ENCODE data around the gene GRID1.
"Not testable (repeated sequence)": the region's sequence is repeated elsewhere in the genome, so short reads cannot be mapped to it uniquely, and the experiment has no call there.

The GRID1 gene

DNA sequence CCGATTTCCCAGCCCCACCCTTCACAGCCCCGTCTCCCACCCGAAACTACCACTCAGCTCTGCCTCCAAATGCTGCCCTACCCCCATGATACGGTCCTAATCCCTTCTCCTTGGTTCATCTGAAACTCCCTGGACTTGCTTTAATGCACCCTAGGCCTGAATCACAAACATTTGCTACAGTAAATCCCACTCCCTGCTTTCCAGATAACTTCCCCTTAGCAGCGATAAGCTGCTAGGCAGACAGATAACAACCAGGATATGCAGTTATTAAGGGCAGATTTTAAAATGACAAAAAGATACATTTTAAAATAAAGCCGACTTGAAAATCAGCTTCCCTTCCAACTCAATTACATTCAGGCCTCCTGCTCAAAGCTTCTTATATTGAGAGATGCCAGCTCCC is 514.7 kb downstream of the GRID1 start:
- DNase-seq = no peak

DNA sequence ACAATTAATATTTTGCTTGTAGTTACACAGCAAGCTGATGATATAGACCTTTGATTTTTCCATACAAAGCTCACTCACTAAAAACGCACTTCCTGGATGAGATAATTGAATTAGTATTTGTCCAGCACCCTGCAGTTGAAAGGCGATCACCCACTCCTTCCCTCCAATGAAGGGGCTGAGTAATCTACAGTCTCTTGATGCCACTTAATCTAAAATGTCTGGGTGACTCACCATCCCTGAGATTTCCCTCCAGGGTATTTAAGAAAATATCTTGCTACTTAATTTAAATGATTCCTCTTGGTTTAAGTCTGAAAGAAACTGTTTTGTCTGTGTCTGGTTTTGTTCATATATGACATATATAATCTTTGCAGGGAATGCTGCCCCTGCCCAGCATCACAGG is 515.3 kb downstream of the GRID1 start:
- no peak for DNase-seq

DNA sequence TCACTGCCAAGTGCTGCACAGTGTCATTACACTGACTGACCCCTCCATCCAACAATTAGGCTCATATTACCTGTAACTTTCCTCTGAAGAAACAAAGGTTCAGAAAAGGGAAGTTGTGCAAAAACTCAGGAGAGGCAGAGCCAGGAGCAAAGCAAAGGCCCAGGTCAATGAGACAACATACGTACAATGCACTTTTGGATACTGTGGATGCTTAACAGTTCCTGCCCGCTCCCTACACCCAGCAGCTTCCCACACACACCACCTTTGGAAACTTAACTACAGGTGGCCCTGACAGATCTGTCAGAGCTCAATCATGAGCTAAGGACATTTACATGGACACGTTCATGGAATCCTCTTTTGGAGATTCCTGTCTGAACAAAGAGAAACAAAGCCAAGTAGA is 515.9 kb downstream of the GRID1 start:
- no peak for DNase-seq

DNA sequence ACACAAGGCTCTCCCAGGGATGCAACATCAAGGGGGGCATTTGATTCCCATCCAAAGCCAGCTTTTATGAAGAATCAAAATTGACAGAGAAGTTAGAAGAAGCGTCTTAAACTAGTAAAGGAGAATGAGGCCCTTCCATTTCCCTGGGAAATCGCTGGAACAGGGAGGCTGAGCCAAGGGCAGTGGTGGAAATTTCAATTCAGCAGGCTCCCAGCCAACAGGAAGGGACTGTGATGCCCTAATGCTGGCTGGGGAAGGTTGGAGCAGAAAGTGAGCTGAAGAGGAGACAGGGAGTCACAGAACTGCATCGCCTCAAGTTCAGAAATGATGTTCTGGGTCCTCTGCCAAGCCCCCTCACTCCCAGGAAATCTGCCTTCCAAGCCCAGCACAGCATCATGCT is 517.3 kb downstream of the GRID1 start:
- DNase-seq = no peak

DNA sequence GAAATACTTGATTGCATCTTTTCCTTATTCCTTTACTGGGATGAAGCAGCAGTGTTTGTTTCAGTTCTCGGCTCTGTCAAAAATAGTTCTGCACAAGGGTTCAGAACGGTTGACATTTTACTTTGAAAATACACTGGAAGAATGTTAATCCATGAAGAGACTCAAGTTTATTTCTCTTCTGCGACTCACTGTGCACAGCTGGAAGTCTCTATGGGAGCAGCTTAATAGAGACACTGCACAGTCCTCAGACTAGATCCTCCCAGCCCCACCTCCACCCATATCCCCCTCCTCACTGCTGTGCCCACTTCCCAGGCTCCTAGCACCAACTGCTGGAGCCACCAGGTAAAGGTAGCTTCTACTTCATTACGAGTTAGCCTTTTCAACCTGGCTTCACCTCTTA is 517.8 kb downstream of the GRID1 start:
- DNase-seq = no peak

DNA sequence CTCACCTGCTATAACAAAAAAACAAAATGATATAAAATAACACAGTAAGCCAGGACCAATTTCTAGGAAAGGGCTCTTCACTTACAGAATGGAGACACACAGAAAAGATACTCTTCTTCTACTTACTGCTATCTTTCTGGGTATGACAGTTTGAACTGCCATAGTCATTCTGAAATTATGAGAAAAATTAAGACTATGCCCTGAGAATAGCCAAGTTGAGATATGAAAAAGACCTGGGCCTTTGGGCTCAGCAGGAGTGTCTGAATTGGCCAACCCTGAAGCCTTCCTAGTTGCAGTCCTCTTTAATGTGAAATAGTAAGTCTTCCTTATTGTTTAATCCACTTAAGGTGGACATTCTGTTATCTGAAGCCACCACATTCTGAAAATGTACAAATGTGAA is 519.5 kb downstream of the GRID1 start:
- DNase-seq = no peak

DNA sequence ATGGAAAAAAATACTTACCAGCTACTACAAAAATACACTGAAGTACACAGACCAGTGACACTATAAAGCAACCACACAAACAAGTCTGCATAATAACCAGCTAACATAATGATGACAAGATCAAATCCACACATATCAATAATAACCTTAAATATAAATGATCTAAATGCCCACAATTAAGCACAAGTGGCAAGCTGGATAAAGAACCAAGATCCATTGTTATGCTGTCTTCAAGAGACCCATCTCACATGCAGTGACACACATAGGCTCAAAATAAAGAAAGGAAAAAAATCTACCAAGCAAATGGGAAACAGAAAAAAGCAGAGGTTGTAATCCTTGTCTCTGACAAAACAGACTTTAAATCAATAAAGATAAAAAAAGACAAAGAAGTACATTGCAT is 527.9 kb downstream of the GRID1 start:
- DNase-seq = not testable (repeated sequence)

DNA sequence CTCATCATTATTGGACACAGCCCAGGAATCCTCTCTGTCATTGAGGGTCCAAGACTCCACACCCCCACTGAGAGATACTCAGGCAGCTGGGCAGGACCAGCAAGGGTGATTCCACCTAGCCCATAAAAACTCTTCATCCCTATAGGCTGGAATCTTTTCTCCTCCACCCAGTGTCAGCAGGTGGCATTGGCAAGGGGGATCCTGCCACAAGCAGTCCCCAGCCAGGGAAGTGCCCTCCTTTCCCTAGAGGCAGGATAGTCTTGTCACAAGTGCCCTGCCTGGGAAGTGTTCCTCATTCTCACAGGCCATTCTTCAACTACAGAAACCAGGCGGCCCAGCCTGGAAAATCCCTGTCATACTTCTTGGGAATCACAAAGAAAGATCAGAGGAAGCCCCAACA is 533.6 kb downstream of the GRID1 start:
- DNase-seq = no peak

DNA sequence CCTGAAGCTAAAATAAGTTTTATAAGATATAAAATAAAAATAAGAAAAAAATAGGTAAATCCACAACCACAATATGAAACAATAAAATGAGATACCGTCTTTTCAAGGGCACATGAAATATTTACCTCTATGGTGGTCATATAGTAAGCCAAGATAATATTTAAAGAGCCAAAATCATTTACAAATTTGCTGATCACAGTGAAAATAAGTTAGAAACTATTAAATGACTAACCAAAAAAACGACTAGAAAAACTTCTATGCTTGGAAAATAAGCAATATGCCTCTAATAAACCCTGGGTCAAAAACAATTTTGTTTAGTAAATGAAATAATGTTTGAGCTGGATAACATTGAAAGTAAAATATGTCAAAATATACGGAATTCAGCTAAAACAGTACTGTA is 535.2 kb downstream of the GRID1 start:
- DNase-seq = no peak

DNA sequence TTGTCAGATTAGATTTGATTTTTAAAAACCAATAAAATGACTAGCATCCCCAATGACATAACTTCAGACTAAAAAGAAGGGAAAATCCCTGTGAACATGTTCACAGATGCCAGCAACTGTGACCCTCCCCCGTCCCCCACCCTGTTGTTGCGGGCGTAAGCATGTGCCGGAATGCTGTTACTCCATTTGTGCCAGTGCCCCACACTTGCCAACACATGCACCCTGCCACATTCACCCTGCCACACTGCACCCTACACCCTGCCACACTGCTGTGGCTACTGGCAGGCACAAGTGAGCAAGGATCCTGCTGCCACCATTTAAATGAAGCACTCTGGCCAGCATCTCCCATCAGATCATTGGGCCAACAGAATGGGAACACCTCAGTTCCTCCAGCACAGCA is 540.2 kb downstream of the GRID1 start:
- DNase-seq = no peak

DNA sequence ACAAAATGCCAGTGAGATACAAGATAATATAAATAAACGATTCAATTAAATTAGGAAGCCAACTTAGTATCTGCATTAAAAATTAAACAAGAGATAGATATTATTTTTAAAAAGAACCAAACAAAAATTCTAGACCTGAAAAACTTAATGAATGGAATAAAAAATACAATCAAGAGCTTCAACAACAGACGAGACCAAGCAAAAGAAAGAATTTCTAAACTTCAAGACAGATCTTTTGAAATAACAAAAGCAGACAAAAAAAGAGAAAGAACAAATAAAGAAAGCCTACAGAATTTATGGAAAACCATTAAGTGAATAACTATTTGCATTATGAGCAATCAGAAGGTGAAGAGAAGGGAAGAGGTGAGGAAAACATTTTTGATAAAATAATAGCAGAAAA is 555.2 kb downstream of the GRID1 start:
- DNase-seq = no peak

DNA sequence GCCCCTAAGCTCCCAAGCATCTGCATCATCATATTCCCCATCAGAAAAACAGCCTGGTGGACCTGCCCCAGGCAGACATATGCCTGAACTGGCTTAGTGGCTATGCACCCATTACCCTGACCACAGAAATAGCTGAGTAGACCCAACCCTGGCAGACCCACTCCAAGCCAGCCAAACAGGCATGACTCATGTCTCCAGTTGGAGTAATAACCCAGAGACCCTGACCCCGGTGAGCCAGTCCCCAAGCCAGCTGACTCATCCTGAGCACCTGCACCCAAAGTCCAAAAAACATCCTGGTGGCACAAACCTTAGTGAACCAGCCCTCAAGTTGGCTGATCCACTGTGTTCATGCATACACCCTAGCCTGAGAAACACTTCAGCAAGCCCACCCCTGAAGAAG is 555.9 kb downstream of the GRID1 start:
- DNase-seq = no peak

DNA sequence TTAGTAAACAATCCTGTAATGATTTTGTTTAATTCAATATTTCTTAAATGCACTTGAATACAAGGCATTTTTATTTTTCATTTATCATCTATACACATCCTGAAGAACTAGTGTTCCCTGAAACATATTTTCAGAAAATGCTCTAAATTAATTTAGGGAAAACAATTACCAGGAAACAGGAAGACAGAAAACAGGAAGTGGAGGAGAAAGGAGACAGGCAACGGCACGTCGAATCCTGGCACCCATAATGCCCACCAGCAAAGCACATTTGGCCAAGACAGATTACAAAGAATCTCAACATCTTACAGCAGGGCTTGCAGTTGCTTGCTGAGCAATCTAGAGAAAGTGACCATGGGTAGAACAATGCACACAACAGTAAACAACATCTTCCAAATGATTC is 571.1 kb downstream of the GRID1 start:
- no peak for DNase-seq

DNA sequence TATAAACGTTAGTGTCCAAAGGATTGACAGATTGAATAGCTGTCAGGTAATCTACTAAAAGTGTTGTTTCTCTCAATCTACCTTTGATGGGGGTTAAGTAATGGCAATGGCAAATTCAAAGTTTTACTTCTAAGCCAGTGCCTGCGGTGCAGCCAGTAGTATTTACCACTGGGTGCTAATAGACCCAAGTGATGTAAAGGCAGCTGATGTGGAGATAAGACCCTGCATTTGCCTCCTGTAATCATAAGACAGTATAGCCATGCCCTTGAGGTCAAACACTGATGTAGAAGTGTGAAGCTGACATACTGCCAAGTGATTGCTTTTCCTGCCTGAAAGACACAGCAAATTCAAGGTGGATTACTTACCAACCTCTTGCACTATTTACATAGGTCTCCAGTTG is 572.0 kb downstream of the GRID1 start:
- DNase-seq = no peak

DNA sequence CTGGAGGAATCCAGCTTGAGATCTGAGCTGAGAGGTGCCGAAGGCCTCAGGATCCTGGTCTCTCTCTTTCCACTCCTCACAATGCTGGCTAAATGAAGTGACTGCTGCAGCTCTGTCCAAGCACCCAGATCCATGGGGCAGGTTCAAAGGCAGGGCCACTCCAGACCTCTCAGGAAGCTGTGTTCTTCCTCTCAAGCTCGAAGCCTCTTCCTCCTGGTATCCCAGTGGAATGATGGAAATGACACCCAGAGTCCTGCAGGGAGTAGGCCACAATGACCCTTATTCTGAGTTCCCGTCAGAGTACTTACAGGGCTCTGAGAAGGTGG is 574.1 kb downstream of the GRID1 start:
- no peak for DNase-seq

DNA sequence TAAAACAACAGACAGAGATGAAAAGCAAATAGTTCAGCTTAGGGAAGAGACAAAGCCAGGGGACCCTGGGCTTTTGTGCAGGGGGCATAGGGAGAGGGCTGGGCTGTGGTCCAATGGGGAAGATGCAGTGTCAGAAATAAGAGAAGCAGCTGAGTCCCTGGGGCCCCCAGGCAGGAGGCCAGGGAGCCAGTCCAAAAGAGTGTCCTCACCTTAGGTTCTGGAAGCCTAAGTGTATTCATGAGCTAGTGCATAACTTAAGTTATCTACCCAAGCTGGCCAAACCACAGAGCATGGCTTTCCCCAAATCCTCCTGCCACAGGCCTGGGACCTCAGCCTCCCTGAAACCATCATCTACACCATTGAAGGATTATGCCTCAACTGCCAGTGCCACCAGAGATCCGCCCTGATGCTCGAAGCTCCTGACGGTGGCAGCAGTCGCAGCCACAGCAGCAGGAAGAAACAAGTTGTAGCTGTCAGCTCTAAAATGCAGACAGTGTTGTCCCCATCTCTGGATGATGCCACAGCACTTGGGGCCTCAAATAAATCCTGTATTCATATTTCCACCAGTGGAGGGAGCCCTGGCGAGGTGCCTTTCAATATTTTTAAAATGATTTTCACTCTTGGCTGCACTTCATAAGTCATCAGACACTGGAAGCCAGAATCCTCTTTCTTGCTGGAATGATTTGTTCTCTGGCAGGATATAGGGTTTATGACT is 574.6 kb downstream of the GRID1 start:
- DNase-seq = peak; percentile 66

DNA sequence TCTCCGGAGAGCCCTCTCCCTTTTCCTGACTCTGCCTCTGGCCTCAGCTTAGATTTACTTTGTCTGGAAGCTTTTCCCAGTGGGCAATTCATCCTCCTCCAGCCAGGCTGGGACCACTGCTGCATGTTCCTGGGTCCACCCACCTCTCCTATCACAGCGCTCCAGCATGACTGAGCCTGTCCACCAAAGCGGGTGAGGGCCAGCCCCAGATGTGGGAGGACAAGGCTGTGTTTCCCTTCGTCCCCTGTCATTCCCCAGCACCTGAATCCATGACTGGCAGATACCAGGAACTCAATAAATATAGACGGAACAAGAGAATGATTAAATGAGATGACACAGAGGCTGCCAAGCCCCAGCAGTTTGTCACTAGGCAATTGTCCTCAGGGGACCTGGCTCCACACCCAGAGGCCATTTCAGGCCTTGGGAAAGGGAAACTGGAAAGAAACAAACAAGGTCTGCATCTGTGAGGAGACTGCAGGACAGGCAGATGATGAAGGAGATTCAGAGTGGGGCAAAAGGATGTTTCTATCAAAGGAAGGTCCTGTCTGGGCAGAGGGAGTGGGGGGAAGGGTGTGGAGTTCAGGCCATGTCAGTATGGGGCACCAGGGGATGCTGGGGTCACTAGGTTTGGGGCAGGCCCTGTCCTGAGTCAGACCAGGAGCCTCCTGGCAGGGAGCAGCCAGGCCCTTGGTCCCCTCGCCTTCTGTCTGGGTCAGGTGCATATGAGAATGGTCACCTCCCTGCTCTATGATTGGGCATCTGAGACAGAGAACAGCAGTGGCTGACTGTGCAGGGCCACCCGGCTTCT is 576.4 kb downstream of the GRID1 start:
- DNase-seq = no peak

DNA sequence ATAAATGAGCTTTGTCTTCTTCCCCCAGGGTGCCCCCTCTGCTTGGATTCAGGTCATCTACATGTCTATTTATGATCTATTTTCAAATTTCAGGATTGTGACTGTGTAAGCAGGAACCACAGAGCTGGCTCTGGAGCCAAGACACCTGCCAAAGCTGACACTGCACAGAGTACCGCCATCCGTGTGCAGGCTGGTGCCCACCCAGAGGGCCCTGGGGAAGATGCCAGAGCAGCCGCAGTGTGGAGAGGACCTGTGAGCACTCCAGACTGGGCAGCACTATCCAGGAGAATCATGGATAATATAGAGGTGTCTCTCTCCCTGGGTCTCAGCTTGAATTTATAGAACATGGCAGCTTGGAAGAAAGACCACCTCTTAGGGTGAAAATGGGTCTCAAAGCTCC is 577.5 kb downstream of the GRID1 start:
- DNase-seq = no peak

DNA sequence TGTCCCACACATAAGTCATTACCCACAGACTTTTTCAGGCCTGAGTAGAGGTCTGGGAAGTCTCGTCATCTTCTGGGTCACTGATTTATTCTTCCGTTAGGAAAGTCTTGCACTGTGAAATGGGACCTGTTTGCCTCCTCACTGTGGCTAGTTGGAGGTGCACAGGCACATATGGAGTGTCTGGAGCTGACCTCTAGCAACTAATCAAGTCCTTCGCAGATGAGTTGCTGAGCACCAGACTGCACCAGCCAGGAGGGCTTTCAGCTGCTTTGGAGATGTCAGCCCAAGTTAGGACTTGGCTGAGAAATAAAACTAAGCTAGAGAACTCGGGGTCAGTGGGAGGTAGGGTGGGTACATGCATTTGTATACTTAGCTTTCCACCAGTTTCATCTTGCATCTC is 578.0 kb downstream of the GRID1 start:
- no peak for DNase-seq

DNA sequence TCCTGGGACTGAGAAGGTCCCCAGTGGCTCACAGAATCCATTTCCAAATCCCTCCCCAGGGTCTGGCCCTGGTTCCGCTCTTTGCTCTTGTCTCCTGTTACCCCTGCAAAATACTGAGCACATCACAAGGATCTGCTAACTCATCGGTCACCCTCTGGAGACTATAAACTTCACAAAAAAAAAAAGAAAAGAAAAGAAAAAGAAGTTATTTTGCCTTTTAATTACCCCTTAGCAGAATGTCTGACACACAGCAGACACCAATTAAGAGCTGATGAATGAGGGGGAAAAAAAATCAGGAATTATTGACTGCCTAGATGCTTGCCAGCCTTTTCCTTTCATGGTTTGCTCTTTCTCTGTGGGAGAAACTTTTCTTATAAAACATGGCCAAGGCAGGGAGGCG is 578.7 kb downstream of the GRID1 start:
- DNase-seq = no peak

DNA sequence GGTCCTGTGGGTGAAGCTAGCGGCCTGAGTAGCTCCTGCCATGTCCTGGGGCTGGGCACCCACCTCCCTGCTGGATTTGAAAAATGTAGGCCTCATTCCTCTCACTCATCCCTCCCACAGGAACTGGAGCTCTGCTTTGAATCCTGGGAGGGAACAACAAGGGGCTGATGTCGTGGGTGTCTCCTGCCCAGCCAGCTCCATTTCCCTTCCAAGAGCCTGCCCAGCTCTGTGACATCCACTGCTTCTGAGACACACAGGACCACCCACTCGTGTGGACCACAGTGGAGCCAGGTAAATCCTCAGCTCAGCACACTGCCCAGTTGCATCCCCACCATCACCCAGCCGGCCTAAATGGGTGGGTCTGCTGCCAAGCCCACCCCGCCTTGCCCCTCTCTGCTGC is 579.2 kb downstream of the GRID1 start:
- DNase-seq = no peak

DNA sequence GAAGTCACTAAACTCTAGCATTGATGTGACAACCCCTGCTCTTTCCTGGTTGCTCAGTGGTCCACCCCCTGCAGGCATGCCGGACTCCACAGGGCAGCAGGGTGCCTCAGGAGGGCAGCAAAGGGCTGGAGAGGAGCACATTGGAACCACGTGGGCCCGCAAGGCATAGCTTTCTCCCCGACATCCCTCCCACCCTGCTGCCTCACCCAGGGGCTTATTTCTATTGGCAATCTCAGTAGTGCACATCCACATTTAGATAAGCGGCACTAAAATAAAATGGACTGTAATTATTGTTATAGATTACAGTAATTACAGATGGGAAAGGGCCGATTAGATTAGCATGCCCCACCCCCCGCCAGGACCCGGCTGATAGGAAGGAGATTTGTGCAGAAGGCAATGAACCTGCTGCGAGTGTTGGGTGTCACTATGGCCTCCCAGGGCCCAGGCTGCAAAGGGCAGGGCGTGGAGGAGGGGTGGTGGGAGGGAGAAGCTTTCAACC is 580.1 kb downstream of the GRID1 start:
- DNase-seq = no peak

DNA sequence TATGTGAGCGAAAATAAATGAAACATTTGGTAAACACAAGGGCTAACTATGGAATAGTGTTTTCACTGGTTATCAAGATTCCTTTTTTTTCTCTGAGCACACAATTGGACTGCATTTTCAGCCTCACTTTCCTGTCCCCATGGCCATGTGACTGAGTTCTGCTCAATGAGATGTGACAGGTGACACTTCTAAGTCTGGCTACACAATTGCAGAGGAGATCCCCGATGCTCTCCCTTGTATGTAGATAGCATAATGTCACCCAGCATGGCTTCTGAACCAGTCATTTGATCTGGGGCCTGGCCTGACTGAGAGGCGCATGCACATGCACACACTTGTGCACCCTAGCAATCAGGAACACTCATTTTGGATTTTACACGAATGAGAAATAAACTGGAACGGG is 581.8 kb downstream of the GRID1 start:
- DNase-seq = no peak

DNA sequence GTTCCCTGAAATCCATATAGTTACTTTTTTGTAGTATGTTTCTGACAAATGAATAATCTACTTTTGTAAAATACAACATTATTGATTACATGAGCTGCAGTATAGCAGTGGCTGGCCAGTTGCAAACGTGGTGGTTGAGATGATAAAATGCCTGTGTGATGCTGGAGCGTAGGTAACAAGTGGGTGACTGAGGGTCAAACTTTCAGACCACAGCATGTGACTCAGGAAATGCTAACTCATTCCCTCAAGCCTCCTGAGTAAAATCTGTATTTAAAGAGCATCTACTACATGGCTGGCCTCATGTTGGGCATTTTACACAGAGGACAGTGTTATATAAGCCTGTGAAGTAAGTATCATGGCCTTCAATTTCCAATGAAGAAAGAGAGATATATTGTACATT is 585.2 kb downstream of the GRID1 start:
- DNase-seq = no peak

DNA sequence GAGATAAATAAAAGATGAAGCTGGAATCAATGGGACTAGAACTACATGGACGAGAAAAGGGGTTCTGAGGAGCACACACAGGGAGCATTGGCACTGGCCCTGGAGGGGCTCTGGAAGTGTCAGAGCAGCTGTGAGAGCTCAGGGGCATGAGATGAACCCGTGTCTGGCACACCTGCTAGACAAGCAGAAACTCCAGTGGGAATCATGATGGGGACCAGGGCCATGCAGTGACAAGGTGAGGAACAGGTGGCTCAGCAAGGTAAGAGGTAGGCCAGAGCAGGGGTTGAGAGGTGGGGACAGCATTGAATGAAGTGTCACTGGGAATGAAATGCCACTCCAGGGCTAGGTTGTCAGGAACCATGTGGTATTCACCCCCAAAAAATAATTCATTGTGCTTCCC is 588.5 kb downstream of the GRID1 start:
- no peak for DNase-seq
